ENCODE results near the gene ROBO3. TPM values are rescaled to one million over a fixed set of nuclear protein-coding genes. Genes with fewer than 3 reads are reported as not detected.

ROBO3 gene
- total RNA-seq, 1 experiment from 2014 or later, result 30.7 TPM

GRCh38 chr11:124835918-124836317, 29.3 kb upstream of the ROBO3 start:
- DNase-seq (ENCODE audit: low read depth, low spot score) (no peak), ATAC-seq (no peak)
- Histone ChIP-seq H3K79me2 (ENCODE audit: insufficient read depth, low read length) (no peaks in the 10 kb centered on the region), H3K9me2 (ENCODE audit: insufficient read depth) (no peaks in the 10 kb centered on the region), H3K4me3 (replicated peaks in 1 of 2; ENCODE audit: low read depth in 1 of 2, low read length in 2 of 2) (no peak overlapping the region), H3K36me3 (ENCODE audit: control insufficient read depth in 1 of 2, insufficient read depth in 2 of 2, low read length in 2 of 2) (no peaks in the 10 kb centered on the region), H3K27ac (ENCODE audit: low read depth, low read length) (no peak overlapping the region), H3K9me3 (ENCODE audit: control insufficient read depth in 1 of 2, insufficient read depth in 1 of 2, low read depth in 1 of 2, low read length in 2 of 2) (no peaks in the 10 kb centered on the region), H3K27me3 (ENCODE audit: insufficient read depth, low read length) (0 out of 2 replicates have a peak, but pooled peaks cover 5% of the 10 kb centered on the region), H3K4me1 (ENCODE audit: control insufficient read depth in 1 of 2, insufficient read depth in 2 of 2, low read length in 2 of 2) (peaks cover 2 to 4% of the 10 kb centered on the region in 2 experiments; a peak in 3 of 4 replicates), H3K9ac (ENCODE audit: low read length) (no peak overlapping the region), H3K4me2 (ENCODE audit: low read length) (no peak overlapping the region), H4K20me1 (ENCODE audit: insufficient read depth) (no peaks in the 10 kb centered on the region), H2AFZ (ENCODE audit: low read depth, low read length, poor library complexity, severe bottlenecking) (peak overlapping the region; percentile 37)
- TF ChIP-seq SRF (IDR thresholded peaks at IDR 0.05; ENCODE audit: low read depth) (no peak), ZBTB33 (IDR thresholded peaks at IDR 0.05; ENCODE audit: extremely low read depth, insufficient replicate concordance, low read length) (no peak), JUND (IDR thresholded peaks at IDR 0.05) (no peak), CEBPB (IDR thresholded peaks at IDR 0.05; ENCODE audit: low read depth) (no peak), SIN3A (IDR thresholded peaks at IDR 0.05; ENCODE audit: low read depth) (no peak), POLR2A (IDR thresholded peaks at IDR 0.05; ENCODE audit: borderline replicate concordance, extremely low read depth, insufficient read depth, insufficient read length) (no peak), FOSL1 (IDR thresholded peaks at IDR 0.05; ENCODE audit: low read depth) (no peak)
- no TSS peak for BruUV-seq (replicated peaks)
- RAD21 ChIA-PET (ENCODE audit: low non-redundant PET in 1 of 2, low total read pairs in 2 of 2, uncharacterized antibody in 2 of 2, unreplicated experiment in 2 of 2), result interaction anchor here in 1 of 2 experiments (0.7 kb wide), 1 partner anchor 35 kb away, joined by 6 read pairs; no protein-coding TSS in a partner anchor
- POLR2A ChIA-PET, result no interaction called here
- CTCF ChIA-PET, result interaction anchor here (0.8 to 1.7 kb wide), 7 partner anchors 37 to 167 kb away, joined by 3 to 19 read pairs (median 4); partner anchors contain the start of gene SPA17
- intact Hi-C loops (cut with micrococcal nuclease), result loop anchor here (2.0 to 10.0 kb wide), 3 partner anchors 43 to 1036 kb away; no protein-coding TSS in a partner anchor

GRCh38 chr11:124837491-124837856, 27.8 kb upstream of the ROBO3 start:
- POLR2A ChIA-PET, result no interaction called here
- Histone ChIP-seq H3K4me3 (replicated peaks in 1 of 2; ENCODE audit: low read depth in 1 of 2, low read length in 2 of 2) (no peak overlapping the region), H2AFZ (ENCODE audit: low read depth, low read length, poor library complexity, severe bottlenecking) (no peak overlapping the region), H3K9ac (ENCODE audit: low read length) (no peak overlapping the region), H3K4me2 (ENCODE audit: low read length) (peak overlapping the region; percentile 29; the same call in 1 of the 2 replicates), H3K36me3 (ENCODE audit: control insufficient read depth in 1 of 2, insufficient read depth in 2 of 2, low read length in 2 of 2) (no peaks in the 10 kb centered on the region), H4K20me1 (ENCODE audit: insufficient read depth) (no peaks in the 10 kb centered on the region), H3K27ac (ENCODE audit: low read depth, low read length) (no peak overlapping the region), H3K27me3 (ENCODE audit: insufficient read depth, low read length) (0 out of 2 replicates have a peak, but pooled peaks cover 13% of the 10 kb centered on the region), H3K4me1 (ENCODE audit: control insufficient read depth in 1 of 2, insufficient read depth in 2 of 2, low read length in 2 of 2) (peaks cover 2 to 4% of the 10 kb centered on the region in 2 experiments; a peak in 3 of 4 replicates), H3K9me2 (ENCODE audit: insufficient read depth) (no peaks in the 10 kb centered on the region), H3K9me3 (ENCODE audit: control insufficient read depth in 1 of 2, insufficient read depth in 1 of 2, low read depth in 1 of 2, low read length in 2 of 2) (no peaks in the 10 kb centered on the region), H3K79me2 (ENCODE audit: insufficient read depth, low read length) (no peaks in the 10 kb centered on the region)
- RAD21 ChIA-PET (ENCODE audit: low non-redundant PET in 1 of 2, low total read pairs in 2 of 2, uncharacterized antibody in 2 of 2, unreplicated experiment in 2 of 2), result interaction anchor here in 1 of 2 experiments (0.6 to 0.9 kb wide), 2 partner anchors 30 to 194 kb away, joined by 3 read pairs; no protein-coding TSS in a partner anchor
- BruUV-seq (replicated peaks), result no TSS peak
- DNase-seq (ENCODE audit: low read depth, low spot score), result peak; percentile 72
- intact Hi-C loops (cut with micrococcal nuclease), result loop anchor here (1.0 to 10.0 kb wide), 6 partner anchors 45 to 1035 kb away; no protein-coding TSS in a partner anchor
- peak; percentile 84 for ATAC-seq
- CTCF ChIA-PET, result interaction anchor here (0.9 to 1.7 kb wide), 7 partner anchors 9 to 421 kb away, joined by 3 to 19 read pairs (median 7); no protein-coding TSS in a partner anchor
- peak; percentile 35 for TF ChIP-seq YY1 (IDR thresholded peaks at IDR 0.05; ENCODE audit: extremely low read depth, insufficient replicate concordance, low read depth, low read length)
- no peak for TF ChIP-seq EGR1 (IDR thresholded peaks at IDR 0.05; ENCODE audit: low read depth)
- no peak for TF ChIP-seq EZH2phosphoT487 (IDR thresholded peaks at IDR 0.05; ENCODE audit: borderline replicate concordance)
- TF ChIP-seq RAD21 (IDR thresholded peaks at IDR 0.05; ENCODE audit: low read depth), result peak; percentile 77
- no peak for TF ChIP-seq REST (IDR thresholded peaks at IDR 0.05; ENCODE audit: low read depth)
